Neuron (in vitro differentiated cells): ENCODE measurements around the gene LYSMD4.

Source experiments
- H2AFZ ChIP-seq: one replicate; pipeline ENCODE4 v1.6.1; 2013; ENCODE audit warnings: low read depth, mild to moderate bottlenecking, inconsistent platforms, low read length, moderate library complexity
- H3K27me3 ChIP-seq: one replicate; pipeline ENCODE4 v1.6.1; 2013; ENCODE audit warnings: low read length; ENCODE audit not compliant: insufficient read depth
- H3K36me3 ChIP-seq: one replicate; pipeline ENCODE4 v1.6.1; 2013; ENCODE audit warnings: low read length; ENCODE audit not compliant: insufficient read depth
- H3K4me1 ChIP-seq: one replicate; pipeline ENCODE4 v1.6.1; 2013; ENCODE audit warnings: low read length; ENCODE audit not compliant: insufficient read depth
- H3K4me3 ChIP-seq: 2 replicates; pipeline ENCODE4 v1.5.1; 2013; ENCODE audit warnings: mild to moderate bottlenecking, low read length, moderate library complexity
- H3K9me3 ChIP-seq: one replicate; pipeline ENCODE4 v1.6.1; 2013; ENCODE audit warnings: low read length

The LYSMD4 gene

DNA sequence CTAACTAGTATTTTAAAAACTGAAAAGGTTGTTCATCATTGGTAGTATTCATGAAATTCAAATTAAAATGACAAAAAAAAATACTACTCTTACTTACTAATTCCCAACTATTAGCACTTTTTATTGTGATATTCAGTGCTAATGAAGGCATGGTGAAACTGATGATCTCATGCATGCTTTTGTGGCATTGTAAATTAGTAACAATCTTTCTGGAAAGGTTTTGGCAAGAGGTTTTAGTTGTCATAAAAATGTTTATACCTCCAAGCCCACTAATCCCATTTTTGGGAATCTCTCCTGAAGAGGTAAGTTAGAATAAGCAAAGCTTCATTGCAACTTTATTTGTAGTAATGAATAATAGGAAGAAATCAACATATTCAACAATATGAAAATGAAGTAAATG lies 53.0 kb downstream of the LYSMD4 start:
- Histone ChIP-seq H3K9me3 (peaks cover 5% of the 10 kb centered on the region), H3K4me1 (no peaks in the 10 kb centered on the region), H3K4me3 (no peak overlapping the region), H2AFZ (no peak overlapping the region), H3K27me3 (no peaks in the 10 kb centered on the region), H3K36me3 (peaks cover 51% of the 10 kb centered on the region)

GRCh38 chr15:99677540-99678134 lies 55.6 kb downstream of the LYSMD4 start:
- Histone ChIP-seq H3K36me3 (peaks cover 61% of the 10 kb centered on the region), H3K4me1 (no peaks in the 10 kb centered on the region), H3K9me3 (peaks cover 2% of the 10 kb centered on the region), H3K4me3 (no peak overlapping the region), H2AFZ (no peak overlapping the region), H3K27me3 (no peaks in the 10 kb centered on the region)
